ENCODE measurements around the gene FNDC8.

FNDC8 gene

DNA sequence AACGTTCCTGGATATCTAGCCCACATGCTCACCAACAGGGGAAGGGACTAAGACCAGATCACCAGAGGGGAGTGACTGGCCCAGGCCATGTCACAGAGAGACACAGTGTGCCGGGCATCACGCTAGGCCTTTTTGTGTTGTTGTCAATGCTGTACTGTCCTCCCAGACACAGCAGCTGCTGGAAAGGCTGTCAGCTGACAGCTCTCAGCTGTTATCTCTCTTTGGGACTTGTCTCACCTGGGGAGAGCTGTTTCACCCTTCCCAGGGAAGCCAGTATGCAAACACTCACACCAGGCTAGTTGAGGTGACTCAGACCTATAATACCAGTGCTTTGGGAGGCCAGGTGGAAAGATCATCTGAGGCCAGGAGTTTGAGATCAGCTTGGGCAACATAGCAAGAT, 45.6 kb downstream of the FNDC8 start:
- Histone ChIP-seq H3K18ac (ENCODE audit: low read length) (no peak overlapping the region), H3K4ac (ENCODE audit: low read depth, low read length) (no peak overlapping the region), H3K27me3 (ENCODE audit: insufficient read depth, low read length) (no peaks in the 10 kb centered on the region), H3K14ac (ENCODE audit: low read length) (no peak overlapping the region), H2BK5ac (ENCODE audit: low read depth, low read length, poor library complexity) (no peak overlapping the region), H3K4me1 (ENCODE audit: control insufficient read depth in 1 of 2, insufficient read depth in 2 of 2, low read length in 2 of 2) (no peaks in the 10 kb centered on the region), H3K79me2 (ENCODE audit: control insufficient read depth, insufficient read depth, low read length, poor library complexity) (no peaks in the 10 kb centered on the region), H4K91ac (ENCODE audit: low read depth, low read length) (no peak overlapping the region), H3K4me3 (ENCODE audit: low read depth, low read length) (no peak overlapping the region), H3K23ac (ENCODE audit: low read length) (no peak overlapping the region), H3K27ac (ENCODE audit: low read depth, low read length) (no peak overlapping the region), H3K4me2 (ENCODE audit: low read length) (no peak overlapping the region), H2AK5ac (ENCODE audit: low read length) (no peak overlapping the region), H3K9ac (ENCODE audit: low read length) (no peak overlapping the region), H4K8ac (ENCODE audit: low read depth, low read length) (no peak overlapping the region), H3K36me3 (ENCODE audit: control insufficient read depth in 1 of 2, insufficient read depth in 2 of 2, low read length in 2 of 2) (no peaks in the 10 kb centered on the region), H2BK12ac (ENCODE audit: low read length) (no peak overlapping the region), H2BK120ac (ENCODE audit: insufficient read depth, low read length, poor library complexity) (no peak overlapping the region), H3K79me1 (ENCODE audit: low read length) (no peaks in the 10 kb centered on the region), H4K12ac (ENCODE audit: low read depth, low read length) (no peak overlapping the region), H3K9me3 (ENCODE audit: insufficient read depth, low read depth, low read length) (peaks cover 2% of the 10 kb centered on the region), H2AFZ (ENCODE audit: insufficient read depth, low read length, poor library complexity) (no peak overlapping the region)
- no CpG with 5 or more reads among the region's 3 CpGs for WGBS (ENCODE audit: extremely low coverage, insufficient coverage, insufficient read length)
- peak; percentile 91 to 96 for DNase-seq

DNA sequence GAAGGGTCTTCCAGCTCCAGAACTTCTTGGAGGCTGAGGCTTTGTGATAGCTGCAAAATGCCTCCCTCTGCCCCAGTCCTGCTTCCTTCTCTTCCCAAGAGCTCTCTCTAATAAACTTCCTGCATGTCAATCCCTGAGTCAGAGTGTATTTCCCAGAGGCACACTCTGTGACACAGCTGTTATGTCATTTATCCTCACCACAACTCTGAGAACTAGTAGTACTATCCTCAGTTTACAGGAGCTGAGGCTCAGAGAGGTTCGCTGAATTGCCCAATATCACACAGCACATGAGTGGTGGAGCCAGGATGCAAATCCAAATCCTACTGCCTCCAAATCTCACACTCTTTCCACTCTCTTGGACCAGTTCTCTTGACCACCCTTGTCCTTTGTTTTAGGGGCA, 46.3 kb downstream of the FNDC8 start:
- Histone ChIP-seq H4K91ac (ENCODE audit: low read depth, low read length) (no peak overlapping the region), H3K9ac (ENCODE audit: low read length) (no peak overlapping the region)

GRCh38 chr17:35169835-35170363, 48.5 kb downstream of the FNDC8 start:
- H3K9ac ChIP-seq (ENCODE audit: low read length) = no peak overlapping the region
- peaks cover 2% of the 10 kb centered on the region for H3K9me3 ChIP-seq (ENCODE audit: insufficient read depth, low read depth, low read length)
- no peak overlapping the region for H2BK12ac ChIP-seq (ENCODE audit: low read length)
- H3K27ac ChIP-seq (ENCODE audit: low read depth, low read length) = no peak overlapping the region
- no peak overlapping the region for H3K4ac ChIP-seq (ENCODE audit: low read depth, low read length)
- H3K4me1 ChIP-seq (ENCODE audit: control insufficient read depth in 1 of 2, insufficient read depth in 2 of 2, low read length in 2 of 2) = no peaks in the 10 kb centered on the region
- no CpG with 5 or more reads among the region's 17 CpGs for WGBS (ENCODE audit: extremely low coverage, insufficient coverage, insufficient read length)
- H3K27me3 ChIP-seq (ENCODE audit: insufficient read depth, low read length) = no peaks in the 10 kb centered on the region
- H4K12ac ChIP-seq (ENCODE audit: low read depth, low read length) = no peak overlapping the region
- no peak overlapping the region for H4K91ac ChIP-seq (ENCODE audit: low read depth, low read length)
- H3K4me3 ChIP-seq (ENCODE audit: low read depth, low read length) = no peak overlapping the region
- no peak overlapping the region for H2AFZ ChIP-seq (ENCODE audit: insufficient read depth, low read length, poor library complexity)
- no peak overlapping the region for H3K23ac ChIP-seq (ENCODE audit: low read length)
- H3K79me2 ChIP-seq (ENCODE audit: control insufficient read depth, insufficient read depth, low read length, poor library complexity) = no peaks in the 10 kb centered on the region
- H2BK120ac ChIP-seq (ENCODE audit: insufficient read depth, low read length, poor library complexity) = no peak overlapping the region
- H3K79me1 ChIP-seq (ENCODE audit: low read length) = no peaks in the 10 kb centered on the region
- H4K8ac ChIP-seq (ENCODE audit: low read depth, low read length) = no peak overlapping the region
- no peak overlapping the region for H2AK5ac ChIP-seq (ENCODE audit: low read length)
- DNase-seq = no peak
- no peak overlapping the region for H3K18ac ChIP-seq (ENCODE audit: low read length)
- H3K14ac ChIP-seq (ENCODE audit: low read length) = no peak overlapping the region
- H2BK5ac ChIP-seq (ENCODE audit: low read depth, low read length, poor library complexity) = no peak overlapping the region
- H3K36me3 ChIP-seq (ENCODE audit: control insufficient read depth in 1 of 2, insufficient read depth in 2 of 2, low read length in 2 of 2) = no peaks in the 10 kb centered on the region
- no peak overlapping the region for H3K4me2 ChIP-seq (ENCODE audit: low read length)

More for the DNA sequence above, 46.3 kb downstream of the FNDC8 start:
- no peak overlapping the region for H3K18ac ChIP-seq (ENCODE audit: low read length)
- no peak overlapping the region for H2BK120ac ChIP-seq (ENCODE audit: insufficient read depth, low read length, poor library complexity)
- no peak overlapping the region for H2AK5ac ChIP-seq (ENCODE audit: low read length)
- no peak overlapping the region for H2BK12ac ChIP-seq (ENCODE audit: low read length)
- no peaks in the 10 kb centered on the region for H3K79me2 ChIP-seq (ENCODE audit: control insufficient read depth, insufficient read depth, low read length, poor library complexity)
- H3K14ac ChIP-seq (ENCODE audit: low read length) = no peak overlapping the region
- H3K36me3 ChIP-seq (ENCODE audit: control insufficient read depth in 1 of 2, insufficient read depth in 2 of 2, low read length in 2 of 2) = no peaks in the 10 kb centered on the region
- no peak overlapping the region for H3K4ac ChIP-seq (ENCODE audit: low read depth, low read length)
- no peaks in the 10 kb centered on the region for H3K79me1 ChIP-seq (ENCODE audit: low read length)
- H3K4me2 ChIP-seq (ENCODE audit: low read length) = no peak overlapping the region
- no peak overlapping the region for H3K4me3 ChIP-seq (ENCODE audit: low read depth, low read length)
- no peak overlapping the region for H4K8ac ChIP-seq (ENCODE audit: low read depth, low read length)
- WGBS (ENCODE audit: extremely low coverage, insufficient coverage, insufficient read length) = no CpG with 5 or more reads among the region's 1 CpG
- H3K27me3 ChIP-seq (ENCODE audit: insufficient read depth, low read length) = no peaks in the 10 kb centered on the region
- H3K27ac ChIP-seq (ENCODE audit: low read depth, low read length) = no peak overlapping the region
- H3K23ac ChIP-seq (ENCODE audit: low read length) = no peak overlapping the region
- H3K9me3 ChIP-seq (ENCODE audit: insufficient read depth, low read depth, low read length) = peaks cover 2% of the 10 kb centered on the region
- no peak overlapping the region for H4K12ac ChIP-seq (ENCODE audit: low read depth, low read length)
- H2AFZ ChIP-seq (ENCODE audit: insufficient read depth, low read length, poor library complexity) = no peak overlapping the region
- no peaks in the 10 kb centered on the region for H3K4me1 ChIP-seq (ENCODE audit: control insufficient read depth in 1 of 2, insufficient read depth in 2 of 2, low read length in 2 of 2)
- H2BK5ac ChIP-seq (ENCODE audit: low read depth, low read length, poor library complexity) = no peak overlapping the region
- peak; percentile 53 to 76 for DNase-seq

DNA sequence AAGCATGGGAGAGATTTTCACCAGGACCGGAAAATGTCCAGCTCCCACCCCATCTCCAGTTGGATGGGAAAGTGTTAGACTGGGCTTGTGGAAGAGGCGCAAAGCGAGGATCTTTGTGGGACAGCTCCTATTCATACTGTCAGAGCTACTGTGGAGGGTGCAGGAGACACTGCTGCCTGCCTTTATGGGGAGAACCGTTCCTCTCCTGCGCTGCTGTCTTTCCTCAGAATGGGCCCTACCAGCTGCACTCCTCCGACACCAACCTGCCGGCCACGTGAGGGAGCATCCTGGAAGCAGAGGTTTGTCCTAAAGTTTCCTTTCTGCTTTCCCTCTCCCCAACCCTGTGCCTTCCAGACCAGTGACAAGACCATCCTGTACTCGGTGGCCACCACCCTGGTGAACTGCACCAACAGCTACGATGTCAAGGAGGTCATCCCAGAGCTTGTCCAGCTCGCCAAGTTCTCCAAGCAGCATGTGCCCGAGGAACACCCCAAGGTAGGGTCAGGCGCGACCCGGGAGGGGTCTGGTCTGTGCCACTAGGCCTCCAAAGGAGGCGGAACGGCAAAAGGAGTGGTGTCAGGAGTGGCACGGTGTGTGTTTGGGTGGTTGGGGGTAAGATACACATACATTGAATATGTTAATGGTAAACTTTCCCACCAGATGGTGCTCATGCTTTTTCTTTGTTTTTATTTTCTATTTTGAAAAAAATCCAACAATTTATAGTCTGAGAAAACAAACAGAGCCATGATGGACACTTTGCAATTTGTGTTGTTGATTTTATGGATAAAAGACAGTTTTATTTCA, 49.8 kb downstream of the FNDC8 start:
- DNase-seq = peak in 1 of 2 donors; percentile 59
- no peak overlapping the region for H3K4me2 ChIP-seq (ENCODE audit: low read length)

More for the DNA sequence above, 49.8 kb downstream of the FNDC8 start:
- Histone ChIP-seq H2BK5ac (ENCODE audit: low read depth, low read length, poor library complexity) (no peak overlapping the region), H3K9ac (ENCODE audit: low read length) (no peak overlapping the region), H3K27me3 (ENCODE audit: insufficient read depth, low read length) (no peaks in the 10 kb centered on the region), H3K79me2 (ENCODE audit: control insufficient read depth, insufficient read depth, low read length, poor library complexity) (no peaks in the 10 kb centered on the region), H3K9me3 (ENCODE audit: insufficient read depth, low read depth, low read length) (peaks cover 2% of the 10 kb centered on the region), H2AK5ac (ENCODE audit: low read length) (no peak overlapping the region), H3K18ac (ENCODE audit: low read length) (no peak overlapping the region), H4K8ac (ENCODE audit: low read depth, low read length) (no peak overlapping the region), H2AFZ (ENCODE audit: insufficient read depth, low read length, poor library complexity) (no peak overlapping the region), H2BK12ac (ENCODE audit: low read length) (no peak overlapping the region), H3K14ac (ENCODE audit: low read length) (no peak overlapping the region), H3K23ac (ENCODE audit: low read length) (no peak overlapping the region), H2BK120ac (ENCODE audit: insufficient read depth, low read length, poor library complexity) (no peak overlapping the region), H4K12ac (ENCODE audit: low read depth, low read length) (no peak overlapping the region), H3K79me1 (ENCODE audit: low read length) (no peaks in the 10 kb centered on the region), H3K4ac (ENCODE audit: low read depth, low read length) (no peak overlapping the region), H3K4me3 (ENCODE audit: low read depth, low read length) (no peak overlapping the region), H3K27ac (ENCODE audit: low read depth, low read length) (no peak overlapping the region), H4K91ac (ENCODE audit: low read depth, low read length) (no peak overlapping the region), H3K36me3 (ENCODE audit: control insufficient read depth in 1 of 2, insufficient read depth in 2 of 2, low read length in 2 of 2) (no peaks in the 10 kb centered on the region), H3K4me1 (ENCODE audit: control insufficient read depth in 1 of 2, insufficient read depth in 2 of 2, low read length in 2 of 2) (no peaks in the 10 kb centered on the region)
- no CpG with 5 or more reads among the region's 18 CpGs for WGBS (ENCODE audit: extremely low coverage, insufficient coverage, insufficient read length)
